ENCODE results near the gene NDST3.

- TF ChIP-seq, protein P1, sequence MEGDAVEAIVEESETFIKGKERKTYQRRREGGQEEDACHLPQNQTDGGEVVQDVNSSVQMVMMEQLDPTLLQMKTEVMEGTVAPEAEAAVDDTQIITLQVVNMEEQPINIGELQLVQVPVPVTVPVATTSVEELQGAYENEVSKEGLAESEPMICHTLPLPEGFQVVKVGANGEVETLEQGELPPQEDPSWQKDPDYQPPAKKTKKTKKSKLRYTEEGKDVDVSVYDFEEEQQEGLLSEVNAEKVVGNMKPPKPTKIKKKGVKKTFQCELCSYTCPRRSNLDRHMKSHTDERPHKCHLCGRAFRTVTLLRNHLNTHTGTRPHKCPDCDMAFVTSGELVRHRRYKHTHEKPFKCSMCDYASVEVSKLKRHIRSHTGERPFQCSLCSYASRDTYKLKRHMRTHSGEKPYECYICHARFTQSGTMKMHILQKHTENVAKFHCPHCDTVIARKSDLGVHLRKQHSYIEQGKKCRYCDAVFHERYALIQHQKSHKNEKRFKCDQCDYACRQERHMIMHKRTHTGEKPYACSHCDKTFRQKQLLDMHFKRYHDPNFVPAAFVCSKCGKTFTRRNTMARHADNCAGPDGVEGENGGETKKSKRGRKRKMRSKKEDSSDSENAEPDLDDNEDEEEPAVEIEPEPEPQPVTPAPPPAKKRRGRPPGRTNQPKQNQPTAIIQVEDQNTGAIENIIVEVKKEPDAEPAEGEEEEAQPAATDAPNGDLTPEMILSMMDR (IDR thresholded peaks at IDR 0.05) = no peak
- TF ChIP-seq POLR2A (IDR thresholded peaks at IDR 0.05) = no peak
Measured at GRCh38 chr4:118285931-118286330, 251.6 kb downstream of the NDST3 start.

Measured in tibial nerve (tissue), 3 donors.